KMS-11 (cell line): Measurements from ENCODE around the gene ZNF473.
A peak's percentile ranks its signal among the peaks of the same experiment; 100 is the strongest.

Experiments
- H2AFZ ChIP-seq: fragments of 200-600 bp; sonication (generic); 2 replicates; pipeline ENCODE4 v1.6.1; 2016; ENCODE audit warnings: antibody characterized with exemption, mixed run types, low read depth
- H3K27ac ChIP-seq: fragments of 200-600 bp; sonication (generic); 2 replicates; pipeline ENCODE4 v1.6.1; 2016; ENCODE audit warnings: mild to moderate bottlenecking, mixed run types
- H3K27me3 ChIP-seq: fragments of 200-600 bp; sonication (generic); 2 replicates; pipeline ENCODE4 v1.6.1; 2017; ENCODE audit warnings: mild to moderate bottlenecking, low read depth, mixed run types, moderate library complexity; ENCODE audit not compliant: insufficient read depth
- H3K36me3 ChIP-seq: fragments of 200-600 bp; sonication (generic); 2 replicates; pipeline ENCODE4 v1.6.1; 2017; ENCODE audit warnings: mild to moderate bottlenecking, mixed run types; ENCODE audit not compliant: insufficient read depth
- H3K4me1 ChIP-seq: fragments of 200-600 bp; sonication (generic); 2 replicates; pipeline ENCODE4 v1.6.1; 2016; ENCODE audit warnings: mild to moderate bottlenecking, low read depth, mixed run types; ENCODE audit not compliant: poor library complexity, severe bottlenecking
- H3K4me2 ChIP-seq: fragments of 200-600 bp; sonication (generic); 2 replicates; pipeline ENCODE4 v1.7.0; 2016; ENCODE audit warnings: mild to moderate bottlenecking, mixed run types
- H3K4me3 ChIP-seq: fragments of 200-600 bp; sonication (generic); IDR thresholded peaks from 2 replicates; pipeline ENCODE4 v1.6.1; 2017; ENCODE audit warnings: low read depth, low read length, mixed read lengths; ENCODE audit not compliant: insufficient read depth
- H3K79me2 ChIP-seq: fragments of 200-600 bp; sonication (generic); 2 replicates; pipeline ENCODE4 v1.6.1; 2016; ENCODE audit warnings: low read depth, mixed run types; ENCODE audit not compliant: insufficient read depth
- H3K9ac ChIP-seq: fragments of 200-600 bp; sonication (generic); 2 replicates; pipeline ENCODE4 v1.6.1; 2016; ENCODE audit warnings: mild to moderate bottlenecking, mixed run types
- H4K20me1 ChIP-seq: fragments of 200-600 bp; sonication (generic); 2 replicates; pipeline ENCODE4 v1.6.1; 2016; ENCODE audit warnings: mild to moderate bottlenecking, mixed run types; ENCODE audit not compliant: insufficient read depth
- TF ChIP-seq, protein P1 (sequence below): fragments of 200-600 bp; sonication (generic); conservative IDR thresholded peaks from 2 replicates; pipeline ENCODE4 v1.6.1; 2017; ENCODE audit warnings: low read depth, mild to moderate bottlenecking, antibody characterized with exemption, low read length, moderate library complexity, mixed read lengths

The ZNF473 gene

GRCh38 chr19:50042363-50043024 lies 16.7 kb downstream of the ZNF473 start:
- Histone ChIP-seq H3K4me2 (no peak overlapping the region), H3K4me3 (no peak overlapping the region), H3K79me2 (no peaks in the 10 kb centered on the region), H3K36me3 (peaks cover 43% of the 10 kb centered on the region; the same call in 1 of the 2 replicates), H3K27me3 (no peaks in the 10 kb centered on the region), H3K9ac (no peak overlapping the region), H2AFZ (no peak overlapping the region), H4K20me1 (no peaks in the 10 kb centered on the region), H3K4me1 (no peaks in the 10 kb centered on the region), H3K27ac (no peak overlapping the region)
- TF ChIP-seq, protein P1, sequence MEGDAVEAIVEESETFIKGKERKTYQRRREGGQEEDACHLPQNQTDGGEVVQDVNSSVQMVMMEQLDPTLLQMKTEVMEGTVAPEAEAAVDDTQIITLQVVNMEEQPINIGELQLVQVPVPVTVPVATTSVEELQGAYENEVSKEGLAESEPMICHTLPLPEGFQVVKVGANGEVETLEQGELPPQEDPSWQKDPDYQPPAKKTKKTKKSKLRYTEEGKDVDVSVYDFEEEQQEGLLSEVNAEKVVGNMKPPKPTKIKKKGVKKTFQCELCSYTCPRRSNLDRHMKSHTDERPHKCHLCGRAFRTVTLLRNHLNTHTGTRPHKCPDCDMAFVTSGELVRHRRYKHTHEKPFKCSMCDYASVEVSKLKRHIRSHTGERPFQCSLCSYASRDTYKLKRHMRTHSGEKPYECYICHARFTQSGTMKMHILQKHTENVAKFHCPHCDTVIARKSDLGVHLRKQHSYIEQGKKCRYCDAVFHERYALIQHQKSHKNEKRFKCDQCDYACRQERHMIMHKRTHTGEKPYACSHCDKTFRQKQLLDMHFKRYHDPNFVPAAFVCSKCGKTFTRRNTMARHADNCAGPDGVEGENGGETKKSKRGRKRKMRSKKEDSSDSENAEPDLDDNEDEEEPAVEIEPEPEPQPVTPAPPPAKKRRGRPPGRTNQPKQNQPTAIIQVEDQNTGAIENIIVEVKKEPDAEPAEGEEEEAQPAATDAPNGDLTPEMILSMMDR: no peak

DNA sequence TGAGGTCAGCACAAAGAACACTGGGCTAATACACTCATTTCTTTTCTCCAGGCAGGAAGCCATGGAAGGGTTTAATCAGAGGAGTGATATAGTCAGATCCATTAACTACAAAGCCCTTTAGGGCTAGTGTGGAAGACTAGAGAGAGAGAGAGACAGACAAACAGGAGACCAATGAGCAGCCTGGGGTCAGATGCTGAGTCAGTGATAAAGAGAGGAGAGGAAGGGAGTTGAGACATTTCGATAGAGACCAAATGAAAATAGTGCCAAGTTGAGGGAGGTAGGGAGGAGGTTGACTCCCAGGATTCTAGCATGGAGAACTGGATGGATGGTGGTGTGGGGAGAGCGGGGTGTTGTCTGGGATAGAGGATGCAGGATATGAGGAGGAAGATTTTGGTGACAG lies 18.2 kb downstream of the ZNF473 start:
- TF ChIP-seq, protein P1: no peak
- no peaks in the 10 kb centered on the region for H4K20me1 ChIP-seq
- no peaks in the 10 kb centered on the region for H3K27me3 ChIP-seq
- H3K36me3 ChIP-seq: peaks cover 37% of the 10 kb centered on the region; the same call in 1 of the 2 replicates
- no peaks in the 10 kb centered on the region for H3K4me1 ChIP-seq
- H3K79me2 ChIP-seq: no peaks in the 10 kb centered on the region
- no peak overlapping the region for H3K4me2 ChIP-seq
- H3K4me3 ChIP-seq: no peak overlapping the region
- no peak overlapping the region for H2AFZ ChIP-seq
- no peak overlapping the region for H3K9ac ChIP-seq
- no peak overlapping the region for H3K27ac ChIP-seq

DNA sequence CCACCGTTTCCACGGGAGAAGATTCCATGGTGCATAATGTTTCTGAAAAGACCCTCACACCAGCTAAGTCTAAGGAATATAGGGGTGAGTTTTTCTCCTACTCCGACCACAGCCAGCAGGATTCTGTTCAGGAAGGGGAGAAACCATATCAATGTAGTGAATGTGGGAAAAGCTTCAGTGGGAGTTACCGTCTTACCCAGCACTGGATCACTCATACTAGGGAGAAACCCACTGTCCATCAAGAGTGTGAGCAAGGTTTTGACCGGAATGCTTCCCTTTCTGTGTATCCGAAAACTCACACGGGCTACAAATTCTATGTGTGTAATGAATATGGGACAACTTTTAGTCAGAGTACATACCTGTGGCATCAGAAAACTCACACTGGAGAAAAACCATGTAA lies 19.1 kb downstream of the ZNF473 start:
- Histone ChIP-seq H3K27ac (no peak overlapping the region), H3K9ac (no peak overlapping the region), H3K36me3 (peaks cover 31% of the 10 kb centered on the region; the same call in 1 of the 2 replicates), H3K27me3 (no peaks in the 10 kb centered on the region), H4K20me1 (no peaks in the 10 kb centered on the region), H3K4me3 (no peak overlapping the region), H3K4me1 (no peaks in the 10 kb centered on the region), H2AFZ (no peak overlapping the region), H3K79me2 (no peaks in the 10 kb centered on the region), H3K4me2 (no peak overlapping the region)
- TF ChIP-seq, protein P1: no peak

DNA sequence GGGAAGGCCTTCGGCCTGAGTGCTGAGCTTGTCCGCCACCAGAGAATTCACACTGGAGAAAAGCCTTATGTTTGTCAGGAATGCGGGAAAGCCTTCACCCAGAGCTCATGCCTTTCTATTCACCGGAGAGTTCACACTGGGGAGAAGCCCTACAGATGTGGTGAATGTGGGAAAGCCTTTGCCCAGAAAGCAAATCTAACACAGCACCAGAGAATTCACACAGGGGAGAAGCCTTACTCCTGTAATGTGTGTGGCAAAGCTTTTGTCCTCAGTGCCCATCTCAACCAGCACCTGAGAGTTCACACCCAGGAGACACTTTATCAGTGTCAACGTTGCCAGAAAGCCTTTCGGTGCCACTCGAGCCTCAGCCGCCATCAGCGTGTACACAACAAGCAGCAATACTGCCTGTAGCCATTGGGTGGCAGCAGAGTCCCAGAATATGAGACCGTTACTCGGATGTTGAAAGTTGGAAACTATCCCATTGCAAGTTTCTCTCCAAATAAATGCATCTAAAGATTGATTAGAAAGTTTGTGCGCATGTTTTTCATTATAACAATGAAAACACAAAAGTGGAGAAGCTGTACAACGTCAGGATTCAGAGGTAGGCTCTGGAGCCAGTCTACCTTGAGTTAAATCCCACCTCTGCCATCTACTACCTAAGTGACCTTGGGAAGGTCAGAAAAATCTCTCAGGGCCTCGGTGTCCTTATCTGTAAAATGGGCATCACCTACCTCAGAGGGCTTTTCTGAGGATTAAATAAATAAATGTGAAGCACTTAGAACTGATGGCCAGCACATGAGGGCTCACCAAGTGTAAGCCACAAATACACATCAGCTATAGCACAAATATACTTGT lies 21.1 kb downstream of the ZNF473 start:
- Histone ChIP-seq H3K4me2 (no peak overlapping the region), H3K4me3 (no peak overlapping the region), H3K27ac (no peak overlapping the region), H2AFZ (no peak overlapping the region), H3K27me3 (no peaks in the 10 kb centered on the region), H3K36me3 (peaks cover 18% of the 10 kb centered on the region; the same call in 1 of the 2 replicates), H3K9ac (no peak overlapping the region), H3K4me1 (no peaks in the 10 kb centered on the region), H4K20me1 (no peaks in the 10 kb centered on the region), H3K79me2 (no peaks in the 10 kb centered on the region)
- TF ChIP-seq, protein P1: peak; percentile 68
